H1 (cell line): ENCODE results near the gene KCNK2. TPM values are rescaled to one million over a fixed set of nuclear protein-coding genes. Genes with fewer than 3 reads are reported as not detected.

Experiments
- CTCF ChIA-PET: fragments of 300-600 bp; sonication (Branson Sonifier 250); formaldehyde crosslinking; loops from one replicate; lab custom pipeline; 2021; ENCODE audit not compliant: partially characterized antibody; lab: Charles Lee
- POLR2A ChIA-PET: fragments of 300-600 bp; sonication (Branson Sonifier 250); formaldehyde crosslinking; loops from one replicate; lab custom pipeline; 2021; ENCODE audit warnings: inconsistent platforms; ENCODE audit not compliant: partially characterized antibody; lab: Charles Lee
- DNase-seq, 2 experiments: peaks; one replicate each; pipeline versions ENCODE4 v3.0.0 to v3.0.0-alpha.2; 2010 to 2022; ENCODE audit warnings: low spot score in 2 of 2, low read depth in 1 of 2, mixed read lengths in 1 of 2
- FAIRE-seq: peaks from 2 replicates; lab custom pipeline; 2011; peaks lifted over from hg19 to GRCh38; lab: Jason Lieb, UNC
- H2AFZ ChIP-seq: 2 replicates; pipeline ENCODE4 v1.8.1; 2012; ENCODE audit warnings: low read length, inconsistent platforms
- H2AK5ac ChIP-seq: 2 replicates; pipeline ENCODE4 v1.6.1; 2013; ENCODE audit warnings: low read depth, low read length
- H2BK120ac ChIP-seq: replicated peaks from 2 replicates; pipeline ENCODE3; 2013; ENCODE audit warnings: low read depth, low read length, inconsistent platforms
- H2BK12ac ChIP-seq: 2 replicates; pipeline ENCODE4 v1.6.1; 2013; ENCODE audit warnings: low read depth, low read length
- H2BK15ac ChIP-seq: 2 replicates; pipeline ENCODE4 v1.6.1; 2013; ENCODE audit warnings: low read length
- H2BK20ac ChIP-seq: 2 replicates; pipeline ENCODE4 v1.6.1; 2013; ENCODE audit warnings: low read length
- H2BK5ac ChIP-seq: 2 replicates; pipeline ENCODE4 v1.6.1; 2013; ENCODE audit warnings: low read depth, low read length
- H3K14ac ChIP-seq: 2 replicates; pipeline ENCODE4 v1.6.1; 2013; ENCODE audit warnings: inconsistent platforms; ENCODE audit not compliant: insufficient read length
- H3K18ac ChIP-seq: 2 replicates; pipeline ENCODE4 v1.6.1; 2013; ENCODE audit warnings: low read length; ENCODE audit errors: extremely low read depth
- H3K23ac ChIP-seq: 2 replicates; pipeline ENCODE4 v1.6.1; 2013; ENCODE audit warnings: inconsistent platforms; ENCODE audit not compliant: insufficient read length
- H3K23me2 ChIP-seq: 2 replicates; pipeline ENCODE4 v1.6.1; 2013; ENCODE audit warnings: low read depth, low read length
- H3K27ac ChIP-seq: 2 replicates; pipeline ENCODE4 v1.6.1; 2011; ENCODE audit warnings: low read depth, low read length, inconsistent platforms
- H3K27me3 ChIP-seq, 4 experiments: replicated peaks in 1 of 4; 1 replicate in 1 of 4; 2 replicates in 3 of 4; pipeline versions ENCODE4 v1.6.1 to v1.8.1; 2011 to 2013; ENCODE audit warnings: low read length in 3 of 4, mild to moderate bottlenecking in 3 of 4, inconsistent platforms in 2 of 4, mixed read lengths in 2 of 4, moderate library complexity in 1 of 4; ENCODE audit not compliant: control insufficient read depth in 3 of 4, insufficient read depth in 3 of 4; ENCODE audit errors: extremely low read depth in 1 of 4
- H3K36me3 ChIP-seq, 4 experiments: 2 replicates each; pipeline versions ENCODE4 v1.6.1 to v1.8.1; 2011 to 2013; ENCODE audit warnings: mild to moderate bottlenecking in 4 of 4, low read length in 3 of 4, moderate library complexity in 2 of 4, control low read depth in 1 of 4, inconsistent platforms in 1 of 4; ENCODE audit not compliant: insufficient read depth in 4 of 4, control insufficient read depth in 2 of 4
- H3K4ac ChIP-seq: replicated peaks from 2 replicates; pipeline ENCODE3; 2013; ENCODE audit warnings: low read length, low read depth, mixed read lengths, inconsistent platforms; ENCODE audit not compliant: insufficient read length
- H3K4me1 ChIP-seq, 4 experiments: replicated peaks in 1 of 4; 1 replicate in 1 of 4; 2 replicates in 3 of 4; pipeline versions ENCODE4 v1.6.1 to v1.8.1; 2011 to 2013; ENCODE audit warnings: low read length in 3 of 4, inconsistent platforms in 2 of 4, mixed read lengths in 1 of 4; ENCODE audit not compliant: insufficient read depth in 4 of 4, control insufficient read depth in 3 of 4
- H3K4me2 ChIP-seq, 2 experiments: 2 replicates each; pipeline versions ENCODE4 v1.6.1 to v1.8.1; 2011 to 2013; ENCODE audit warnings: low read depth in 2 of 2, low read length in 2 of 2, control low read depth in 1 of 2, inconsistent platforms in 1 of 2, mild to moderate bottlenecking in 1 of 2; ENCODE audit not compliant: insufficient read depth in 1 of 2
- H3K4me3 ChIP-seq, 4 experiments: fragments of 200-600, 300-600 bp in 1 of 4; sonication (generic), shearing (Covaris generic), sonication (Bioruptor Twin) in 1 of 4; 2 replicates each; pipeline versions ENCODE4 v1.5.1 to v1.8.1; 2011 to 2016; ENCODE audit warnings: low read length in 4 of 4, low read depth in 3 of 4, control low read depth in 2 of 4, inconsistent platforms in 2 of 4, mild to moderate bottlenecking in 2 of 4, mixed read lengths in 1 of 4, moderate library complexity in 1 of 4; ENCODE audit not compliant: insufficient read depth in 2 of 4; ENCODE audit errors: extremely low read depth in 1 of 4
- H3K56ac ChIP-seq: replicated peaks from 2 replicates; pipeline ENCODE3; 2013; ENCODE audit warnings: low read depth, mild to moderate bottlenecking, mixed read lengths, low read length, inconsistent platforms; ENCODE audit not compliant: insufficient read length
- H3K79me1 ChIP-seq: 2 replicates; pipeline ENCODE4 v1.6.1; 2013; ENCODE audit warnings: low read depth, low read length, control low read depth
- H3K79me2 ChIP-seq, 2 experiments: 2 replicates each; pipeline versions ENCODE4 v1.6.1 to v1.8.1; 2012 to 2013; ENCODE audit warnings: low read length in 2 of 2, mild to moderate bottlenecking in 2 of 2, inconsistent platforms in 1 of 2; ENCODE audit not compliant: insufficient read depth in 2 of 2, control insufficient read depth in 1 of 2
- H3K9ac ChIP-seq, 4 experiments: replicated peaks in 1 of 4; 1 replicate in 1 of 4; 2 replicates in 3 of 4; pipeline versions ENCODE4 v1.6.1 to v1.8.1; 2011 to 2013; ENCODE audit warnings: low read depth in 3 of 4, low read length in 3 of 4, control low read depth in 2 of 4, mild to moderate bottlenecking in 2 of 4, moderate library complexity in 2 of 4, inconsistent platforms in 1 of 4; ENCODE audit errors: extremely low read depth in 1 of 4
- H3K9me3 ChIP-seq, 2 experiments: 2 replicates each; pipeline versions ENCODE4 v1.6.1 to v1.8.1; 2012 to 2013; ENCODE audit warnings: mild to moderate bottlenecking in 2 of 2, moderate library complexity in 2 of 2, control low read depth in 1 of 2, inconsistent platforms in 1 of 2, low read depth in 1 of 2, low read length in 1 of 2, mixed read lengths in 1 of 2; ENCODE audit not compliant: insufficient read depth in 2 of 2
- H4K20me1 ChIP-seq, 2 experiments: replicated peaks in 1 of 2; 2 replicates each; pipeline versions ENCODE3 to v1.8.1; 2011 to 2013; ENCODE audit warnings: inconsistent platforms in 2 of 2, low read length in 2 of 2, mild to moderate bottlenecking in 1 of 2; ENCODE audit not compliant: insufficient read depth in 2 of 2, control insufficient read depth in 1 of 2
- H4K5ac ChIP-seq: 2 replicates; pipeline ENCODE4 v1.6.1; 2013; ENCODE audit warnings: low read length, low read depth, mixed read lengths, inconsistent platforms; ENCODE audit not compliant: insufficient read length
- H4K8ac ChIP-seq: 2 replicates; pipeline ENCODE4 v1.8.0; 2013; ENCODE audit warnings: mild to moderate bottlenecking, moderate library complexity, low read length, inconsistent platforms; ENCODE audit not compliant: insufficient read depth; ENCODE audit errors: extremely low read depth
- H4K91ac ChIP-seq: replicated peaks from 2 replicates; pipeline ENCODE3; 2013; ENCODE audit warnings: low read length, mixed read lengths, inconsistent platforms; ENCODE audit not compliant: insufficient read length
- CBX5 ChIP-seq: fragments of 300-800, 300-1000 bp; sonication (generic); IDR thresholded peaks from 2 replicates; pipeline ENCODE4 v1.7.1; 2016; ENCODE audit warnings: antibody characterized with exemption, low read length, low read depth
- FOSL1 ChIP-seq: IDR thresholded peaks from 2 replicates; pipeline ENCODE4 v1.6.1; 2011; ENCODE audit warnings: mild to moderate bottlenecking, low read depth, low read length, moderate library complexity; ENCODE audit not compliant: insufficient read depth
- KDM5A ChIP-seq: fragments of 200-600 bp; IDR thresholded peaks from 2 replicates; pipeline ENCODE4 v1.7.1; 2012; ENCODE audit warnings: mild to moderate bottlenecking, low read length, inconsistent platforms, mixed read lengths
- TAF7 ChIP-seq: optimal IDR thresholded peaks from 2 replicates; pipeline ENCODE3; 2011; ENCODE audit warnings: low read depth, mild to moderate bottlenecking, inconsistent platforms, low read length, moderate library complexity, borderline replicate concordance
- TEAD4 ChIP-seq: IDR thresholded peaks from 2 replicates; pipeline ENCODE4 v1.6.1; 2012; ENCODE audit warnings: low read depth, low read length, inconsistent platforms, mixed read lengths
- WGBS, 2 experiments: shearing (Covaris generic) in 1 of 2; methylation state at CpG; one replicate each; pipeline versions ENCODE4 v1.1.6 to v1.1.7; 2013 to 2015; ENCODE audit warnings: low lambda C conversion rate in 2 of 2, mixed read lengths in 2 of 2, inconsistent platforms in 1 of 2, low coverage in 1 of 2, missing lambda C conversion rate in 1 of 2; ENCODE audit not compliant: insufficient replicate concordance in 2 of 2, insufficient coverage in 1 of 2, insufficient read length in 1 of 2; ENCODE audit errors: extremely low coverage in 1 of 2, missing lambda C conversion rate in 1 of 2; 5-methylcytosine and 5-hydroxymethylcytosine counted together
- polyA plus RNA-seq, 7 experiments: library from polyadenylated mRNA; depleted of rRNA in 3 of 7; stranded (reverse) in 5 of 7; unstranded in 2 of 7; fragments of >200 nt in 5 of 7; fragments of 200-250 nt in 2 of 7; gene quantifications; 1 replicate in 5 of 7; 2 replicates in 1 of 7; 4 replicates in 1 of 7; pipeline versions ENCODE4 v1.2.1 to v1.2.3, GENCODE V29; 2011 to 2013; ENCODE audit warnings: missing spikeins in 2 of 7, mixed read lengths in 2 of 7
- total RNA-seq: library from RNA; stranded (reverse); fragmentation: NEBNext Ultra II Directional; extraction: Animal tissue kit (Norgen Biotek cat#: 25700); gene quantifications from 2 replicates; pipeline ENCODE4 v1.2.1, GENCODE V29; 2021

KCNK2 gene
- total and polyA plus RNA-seq, 2 of the 8 experiments (the other 6 are each of a cell fraction or from before 2014, with no cell fraction given) = 0.59 to 1.2 TPM

DNA sequence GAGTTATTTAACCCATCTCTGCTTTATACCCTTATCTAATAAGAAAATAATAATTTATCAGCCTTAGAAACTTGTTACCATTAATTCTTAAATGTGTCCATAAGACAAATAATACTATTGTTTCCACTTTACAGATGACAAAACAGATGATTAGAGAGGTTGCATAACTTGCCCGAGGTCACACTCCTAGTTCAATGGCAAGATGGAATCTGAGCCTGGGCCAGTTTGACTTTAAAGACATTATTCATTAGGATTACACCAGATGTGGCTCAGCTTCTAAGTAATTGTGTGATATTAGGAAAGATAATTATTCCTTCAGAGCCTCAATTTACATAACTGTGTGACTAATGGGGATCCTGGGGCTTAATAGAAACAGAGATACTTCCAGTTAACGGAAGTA is 42.3 kb upstream of the KCNK2 start:
- Histone ChIP-seq H2BK120ac (no peak overlapping the region), H3K56ac (no peak overlapping the region), H3K4me1 (peaks cover 0 to 5% (median 3%) of the 10 kb centered on the region in 4 experiments; a peak in 2 of 7 replicates), H2BK15ac (no peak overlapping the region), H2BK12ac (no peak overlapping the region)
- TF ChIP-seq KDM5A (no peak), TAF7 (no peak), FOSL1 (no peak), CBX5 (no peak), TEAD4 (no peak)
- TF ChIP-seq, all 59 proteins: peak for 0
- H4K8ac ChIP-seq = no peak overlapping the region
- H3K4ac ChIP-seq = no peak overlapping the region
- no peak overlapping the region for H2BK20ac ChIP-seq
- H3K79me2 ChIP-seq = no peaks in the 10 kb centered on the region
- no peak overlapping the region for H3K9ac ChIP-seq
- no peak overlapping the region for H3K4me3 ChIP-seq
- H3K9me3 ChIP-seq = no peaks in the 10 kb centered on the region
- WGBS, 2 experiments = 79% methylated on average over 2 of the region's 2 CpGs; no CpG with 5 or more reads in 1 of the 2 experiments
- no peaks in the 10 kb centered on the region for H3K27me3 ChIP-seq
- CTCF ChIA-PET = no interaction called here
- no peak overlapping the region for H2BK5ac ChIP-seq
- H4K91ac ChIP-seq = no peak overlapping the region
- DNase-seq (no peak), FAIRE-seq (no peak)
- H3K27ac ChIP-seq = no peak overlapping the region
- no peak overlapping the region for H3K23ac ChIP-seq
- no peaks in the 10 kb centered on the region for H3K79me1 ChIP-seq
- H4K5ac ChIP-seq = no peak overlapping the region
- H3K4me2 ChIP-seq = no peak overlapping the region
- no peaks in the 10 kb centered on the region for H3K36me3 ChIP-seq
- H4K20me1 ChIP-seq = no peaks in the 10 kb centered on the region
- H2AFZ ChIP-seq = no peak overlapping the region
- H3K23me2 ChIP-seq = no peaks in the 10 kb centered on the region
- H3K14ac ChIP-seq = no peak overlapping the region
- H3K18ac ChIP-seq = no peak overlapping the region
- POLR2A ChIA-PET = no interaction called here
- H2AK5ac ChIP-seq = no peak overlapping the region
